NCI-H1436 (cell line): ENCODE measurements around the gene BTNL8.

Experiments used
- DNase-seq: peaks from one replicate; lab custom pipeline; 2025; lab: John Stamatoyannopoulos, UW

Gene BTNL8

DNA sequence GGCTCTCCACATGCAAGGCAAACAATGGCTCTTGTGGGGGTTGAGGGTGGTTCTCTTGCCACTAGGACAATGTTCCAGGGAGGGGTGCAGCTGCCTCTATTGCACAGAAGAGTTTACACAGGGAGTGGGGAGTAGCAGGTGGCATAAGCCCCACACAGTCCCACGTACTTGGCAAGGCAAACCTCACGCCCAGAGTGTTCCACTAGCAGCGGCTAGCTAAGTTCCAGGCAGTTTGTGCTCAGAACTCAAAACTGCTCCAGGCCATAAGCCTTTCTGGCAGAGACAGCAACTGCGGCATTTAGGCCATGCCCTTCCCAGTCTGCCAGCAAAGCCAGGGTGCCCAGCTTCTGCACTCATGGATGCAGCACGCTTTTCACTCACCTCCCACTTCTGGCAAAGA, 60.7 kb downstream of the BTNL8 start:
- DNase-seq, result no peak

DNA sequence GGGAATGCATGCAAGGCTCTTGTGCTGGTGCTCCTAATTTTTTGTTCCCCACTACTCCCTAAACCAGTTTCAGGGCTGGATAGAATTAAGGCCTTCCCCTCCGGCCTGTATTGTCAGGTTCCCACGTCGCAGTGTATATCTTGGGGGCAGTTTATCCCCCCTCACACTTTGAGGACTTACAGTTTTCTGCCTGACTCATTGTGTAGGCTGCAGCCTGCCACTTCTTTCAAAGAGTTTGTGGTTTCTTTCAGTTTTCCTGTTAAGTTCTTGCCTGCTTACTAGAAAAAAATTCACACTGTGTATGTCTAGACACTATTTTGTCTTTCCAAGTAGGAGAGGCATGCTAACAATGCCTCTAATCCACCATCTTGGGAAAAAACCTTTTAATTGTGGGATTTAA, 61.2 kb downstream of the BTNL8 start:
- no peak for DNase-seq

DNA sequence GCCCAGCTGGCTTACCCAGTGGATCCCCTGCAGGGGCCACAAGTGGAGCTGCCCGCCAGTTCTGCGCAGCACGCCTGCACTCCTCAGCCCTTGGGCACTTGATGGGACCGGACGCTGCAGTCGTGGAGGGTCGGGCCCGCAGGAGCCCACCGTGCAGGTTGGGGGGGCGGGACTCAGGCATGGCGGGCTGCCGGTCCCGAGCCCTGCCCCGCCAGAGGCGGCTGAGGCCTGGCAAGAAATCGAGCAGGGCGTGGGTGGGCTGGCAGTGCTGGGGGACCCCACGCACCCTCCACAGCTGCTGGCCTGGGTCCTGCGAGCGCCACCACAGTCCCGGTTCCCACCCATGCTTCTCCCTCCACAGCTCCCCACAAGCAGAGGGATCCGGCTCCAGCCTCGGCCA, 70.4 kb downstream of the BTNL8 start:
- no peak for DNase-seq

DNA sequence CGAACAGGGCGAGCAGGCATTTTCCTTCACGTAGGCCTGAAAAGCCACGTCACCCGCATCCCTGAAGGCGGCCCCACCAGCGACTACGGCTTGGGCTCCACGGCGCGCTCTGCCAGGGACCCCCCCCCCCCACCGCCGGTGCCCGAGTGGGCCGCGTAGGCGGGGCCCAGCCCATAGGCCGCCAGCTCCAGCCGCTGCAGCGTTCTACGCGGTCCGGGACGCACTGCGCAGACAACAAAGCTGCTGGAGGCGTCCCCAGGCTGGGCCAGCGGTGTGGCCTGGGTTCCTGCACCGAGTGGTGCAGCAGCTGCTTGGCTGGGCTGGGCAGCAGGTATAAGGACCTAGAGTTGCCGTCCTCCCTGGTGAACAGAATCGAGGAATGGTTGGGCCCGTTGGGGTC, 71.4 kb downstream of the BTNL8 start:
- DNase-seq, result no peak

DNA sequence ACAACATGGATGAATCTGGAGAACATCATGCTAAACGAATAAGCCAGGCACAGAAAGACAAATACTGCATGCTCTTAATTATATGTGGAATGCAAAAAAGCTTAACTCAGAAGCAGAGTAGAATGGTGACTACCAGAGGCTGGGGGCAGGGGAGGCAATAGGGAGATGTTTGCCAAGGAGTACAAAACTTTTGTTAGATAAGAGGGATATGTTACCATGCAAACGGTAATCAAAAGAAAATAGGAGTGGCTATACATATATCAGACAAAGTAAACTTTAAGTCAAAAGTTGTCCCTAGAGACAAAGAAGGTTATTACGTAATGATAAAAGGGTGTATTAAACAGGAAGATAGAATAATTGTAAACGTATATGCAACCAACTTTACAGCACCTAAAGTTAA, 71.9 kb downstream of the BTNL8 start:
- DNase-seq, result no peak

DNA sequence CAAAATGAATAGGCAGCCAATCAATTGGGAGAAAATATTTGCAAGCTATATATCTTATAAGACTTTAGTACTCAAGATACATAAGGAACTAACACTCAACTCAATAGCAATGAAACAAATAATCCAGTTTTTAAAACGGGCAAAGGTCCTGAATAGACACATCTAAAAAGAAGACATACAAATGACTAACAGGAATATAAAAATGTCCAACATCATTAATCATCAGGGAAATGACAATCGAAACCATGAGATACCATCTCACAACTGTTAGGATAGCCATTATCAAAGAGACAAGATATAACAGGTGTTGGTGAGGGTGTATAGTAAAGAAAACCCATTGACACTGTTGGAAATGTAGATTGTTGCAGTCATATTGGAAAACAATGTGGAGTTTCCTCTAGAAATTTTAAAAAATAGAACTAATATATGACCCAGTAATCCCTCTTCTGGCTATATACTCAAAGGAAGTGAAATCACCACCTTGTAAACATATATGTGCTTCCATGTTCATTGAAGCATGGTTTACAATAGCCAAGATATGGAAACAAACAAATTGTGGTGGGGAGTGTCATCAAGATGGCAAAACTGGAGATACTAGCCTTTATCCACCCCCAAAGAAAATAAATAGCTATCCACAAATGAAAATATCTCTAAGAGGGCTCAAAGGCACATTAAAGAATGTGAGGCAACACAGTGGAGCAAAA, 75.8 kb downstream of the BTNL8 start:
- no peak for DNase-seq

DNA sequence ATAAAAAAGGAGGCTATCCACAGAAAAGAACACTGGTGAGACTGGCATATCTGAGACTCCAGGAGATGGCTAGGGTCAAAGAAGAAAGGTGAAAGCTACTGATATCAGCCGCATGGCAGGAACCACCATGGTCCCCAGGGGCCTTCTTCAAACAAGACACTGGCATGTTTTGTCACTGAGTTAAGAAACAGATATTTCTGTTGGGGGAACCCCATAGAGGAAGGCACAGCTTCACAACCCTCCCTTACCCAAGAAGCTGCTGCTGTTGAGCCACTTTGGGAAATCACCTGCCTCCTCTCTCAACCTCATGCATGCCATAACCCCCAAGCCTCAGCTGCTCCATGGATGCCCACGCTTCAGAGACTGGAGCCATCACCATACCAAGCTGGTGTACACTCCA, 76.4 kb downstream of the BTNL8 start:
- no peak for DNase-seq

DNA sequence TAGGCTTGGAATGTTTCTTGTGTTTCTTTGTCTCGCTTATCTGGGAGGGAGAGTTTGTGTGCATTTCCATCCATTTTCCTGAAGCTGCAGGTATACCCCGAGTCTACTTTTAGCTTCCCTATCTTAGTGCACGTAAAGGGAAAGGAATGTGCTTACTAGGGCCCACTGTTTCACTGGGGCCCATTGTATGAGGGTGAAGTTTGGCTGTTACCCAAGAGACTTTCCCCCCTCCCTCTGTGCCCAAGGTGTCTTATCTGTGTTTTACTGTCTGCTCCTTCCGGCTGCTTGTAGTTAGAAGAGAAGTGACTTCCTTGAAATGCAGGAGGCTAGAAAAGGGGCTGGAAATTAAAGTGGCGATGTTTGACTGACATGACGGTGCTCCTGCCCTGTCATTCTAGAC, 77.6 kb downstream of the BTNL8 start:
- DNase-seq, result no peak

DNA sequence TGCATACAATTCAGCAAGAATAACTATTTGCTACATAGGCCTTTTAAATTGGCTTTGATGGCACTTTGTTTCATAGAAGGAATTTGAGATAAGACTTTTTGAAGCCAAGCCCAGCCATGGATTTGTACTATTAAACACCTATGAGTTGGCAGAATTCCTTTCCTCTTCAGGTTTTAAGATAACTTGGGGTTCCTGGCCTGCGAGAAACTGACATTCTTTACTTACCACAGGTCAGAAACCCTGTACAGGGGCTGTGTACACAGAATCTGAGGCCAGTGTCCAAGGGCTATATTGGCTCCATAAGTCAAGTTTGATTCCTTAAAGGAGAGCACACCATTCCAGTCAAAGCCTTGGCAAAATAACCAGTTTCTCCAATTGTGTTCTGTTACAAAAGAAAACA, 78.9 kb downstream of the BTNL8 start:
- DNase-seq, result no peak

DNA sequence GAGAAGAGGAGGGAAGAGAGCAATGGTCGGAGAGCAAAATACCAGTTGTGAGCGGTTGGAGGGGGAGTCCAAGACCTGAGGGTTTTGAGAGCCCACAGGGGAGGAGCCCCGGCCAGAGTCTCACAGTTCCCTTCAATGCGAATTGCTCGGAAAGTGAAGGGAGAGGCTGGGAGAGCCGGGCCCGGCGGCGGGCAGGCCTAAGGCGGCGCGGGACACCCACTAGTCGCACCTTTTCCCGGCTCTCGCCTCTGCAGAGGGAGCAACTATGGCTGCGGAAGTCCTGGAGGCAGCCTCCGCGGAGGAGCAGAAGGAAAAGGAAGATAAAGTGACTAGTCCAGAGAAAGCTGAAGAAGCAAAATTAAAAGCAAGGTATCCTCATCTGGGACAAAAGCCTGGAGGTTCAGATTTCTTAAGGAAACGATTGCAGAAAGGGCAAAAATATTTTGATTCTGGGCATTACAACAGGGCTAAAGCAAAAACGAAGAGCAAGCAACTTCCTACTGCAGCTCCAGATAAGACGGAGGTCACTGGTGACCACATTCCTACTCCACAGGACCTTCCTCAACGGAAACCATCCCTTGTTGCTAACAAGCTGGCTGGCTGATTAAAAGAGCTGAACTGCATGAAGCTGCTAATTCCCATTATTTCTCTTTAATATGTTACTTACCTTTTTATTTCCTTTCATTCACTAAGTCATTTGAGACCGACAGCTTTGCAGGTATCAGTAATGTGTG, 83.2 kb downstream of the BTNL8 start:
- DNase-seq, result no peak

DNA sequence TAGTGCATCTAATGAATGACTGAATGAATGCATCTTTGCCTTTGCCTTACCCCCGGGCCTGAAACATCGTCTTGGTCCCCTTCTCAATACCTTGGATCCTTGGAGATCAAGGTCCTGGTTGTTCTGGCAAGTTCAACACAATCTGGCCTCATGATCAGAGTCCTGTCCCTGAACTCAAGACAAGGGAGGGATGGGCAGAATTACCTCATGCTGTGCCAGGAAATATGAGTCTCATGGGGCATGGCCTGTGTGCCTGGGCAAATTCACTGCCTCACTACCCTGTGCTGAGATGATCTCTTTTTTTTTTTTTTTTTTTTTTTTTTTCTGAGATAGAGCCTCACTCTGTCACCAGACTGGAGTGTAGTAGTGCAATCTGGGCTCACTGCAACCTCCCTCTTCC, 89.1 kb downstream of the BTNL8 start:
- DNase-seq, result no peak

DNA sequence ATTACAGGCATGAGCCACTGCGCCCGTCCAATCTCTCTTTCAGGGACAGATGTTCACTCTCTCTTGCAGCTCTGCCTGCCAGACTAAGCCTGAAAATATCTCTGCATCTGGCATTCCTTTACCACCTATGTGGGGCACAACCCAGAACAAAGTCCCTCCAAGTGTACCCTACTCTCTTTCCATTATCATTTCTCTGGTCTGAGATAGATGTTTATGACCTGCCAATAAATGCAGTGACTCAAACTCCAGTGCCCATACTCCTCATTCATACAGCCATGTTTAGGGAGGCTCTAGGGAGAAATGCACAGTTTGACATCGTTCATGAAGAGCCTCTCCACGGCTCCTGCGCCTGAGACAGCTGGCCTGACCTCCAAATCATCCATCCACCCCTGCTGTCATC, 89.6 kb downstream of the BTNL8 start, which contains the start of gene BTNL3:
TSS of gene BTNL3 (plus strand) at position 255 of the 400 bp plus-strand sequence. CDS start 183 bp downstream, outside the sequence.
- DNase-seq, result no peak

DNA sequence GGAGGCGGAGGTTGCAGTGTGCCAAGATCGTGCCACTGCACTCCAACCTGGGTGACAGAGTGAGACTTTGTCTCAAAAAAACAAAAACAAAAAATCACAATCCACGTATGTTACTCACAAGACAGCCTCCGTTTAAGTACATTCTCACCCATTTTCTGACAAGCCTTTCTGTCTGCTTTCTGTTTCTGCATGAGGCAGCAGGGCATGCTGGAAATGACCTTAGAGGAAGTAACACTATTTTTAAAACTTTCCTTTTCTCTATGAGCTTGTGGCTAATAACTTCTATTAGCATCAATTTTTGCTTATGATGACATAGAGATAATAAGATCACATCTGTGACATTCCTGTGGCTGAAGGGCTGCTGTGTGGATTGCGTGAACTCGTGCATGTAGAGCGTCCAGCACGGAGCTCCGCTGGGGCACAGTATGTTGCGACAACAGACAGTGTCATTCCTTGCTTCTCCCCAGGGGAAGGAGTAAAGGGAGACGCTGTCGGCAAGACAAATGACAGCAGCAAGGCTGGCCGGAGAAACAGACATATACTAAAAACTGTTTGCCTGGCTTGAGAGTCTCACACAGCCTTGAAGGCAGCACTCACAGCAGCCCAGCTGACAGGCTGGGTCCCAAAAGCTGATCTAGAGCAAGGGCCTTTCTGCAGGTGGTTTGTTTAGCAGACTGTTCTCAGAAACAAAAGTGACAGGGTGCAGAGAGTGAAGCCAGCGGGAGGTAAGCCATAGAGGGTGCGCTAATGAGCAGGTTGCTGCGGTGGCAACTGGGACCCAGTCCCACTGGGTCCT, 91.3 kb downstream of the BTNL8 start:
- DNase-seq, result no peak

DNA sequence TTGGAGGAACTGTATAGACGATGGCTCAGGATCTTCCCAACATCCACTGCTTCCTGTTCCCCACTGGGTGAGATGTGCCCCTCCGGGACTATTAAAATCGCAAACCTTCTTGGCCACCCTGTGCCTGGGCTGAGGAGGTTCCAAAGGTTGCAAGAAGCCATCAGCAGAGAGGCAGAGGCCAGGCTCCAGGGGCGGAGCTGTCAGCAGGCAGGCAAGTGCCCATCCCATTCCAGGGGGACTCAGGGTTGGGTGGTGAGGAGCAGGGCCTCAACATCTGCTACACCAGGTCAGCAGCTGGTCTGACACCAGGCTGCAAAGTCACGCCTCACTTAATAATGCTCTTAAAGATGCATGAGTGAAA, 91.9 kb downstream of the BTNL8 start:
- DNase-seq, result no peak
